ENCODE measurements around the gene MAGEE2.

DNA sequence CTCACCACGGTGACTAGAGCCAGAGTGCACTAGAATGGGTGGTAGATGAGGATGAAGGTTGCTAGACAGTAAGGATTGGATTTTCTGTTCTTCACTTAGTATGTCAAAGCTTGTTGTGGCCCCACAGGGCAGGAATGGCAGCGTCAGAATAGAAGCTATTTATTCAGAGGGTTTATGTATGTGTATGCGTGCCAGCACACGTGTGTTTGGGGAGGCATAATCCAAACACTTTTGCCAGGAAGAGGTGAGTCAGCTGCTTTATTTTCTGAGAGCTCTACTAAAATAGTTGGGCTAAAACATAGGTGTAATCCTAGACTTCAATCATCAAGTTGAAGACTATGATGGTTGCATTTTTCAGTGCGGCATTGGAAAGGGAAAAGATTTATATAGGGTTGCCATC, 1.2 kb upstream of the MAGEE2 start:
- TF ChIP-seq TAF1 (IDR thresholded peaks at IDR 0.05; ENCODE audit: borderline replicate concordance, insufficient read depth, low read length) (no peak), FOXP2 (optimal IDR thresholded peaks at IDR 0.05; ENCODE audit: borderline replicate concordance, extremely low read depth, extremely low read length, insufficient read depth) (no peak), POLR2AphosphoS5 (IDR thresholded peaks at IDR 0.05; ENCODE audit: low read depth, low read length) (no peak), SIN3A (IDR thresholded peaks at IDR 0.05; ENCODE audit: borderline replicate concordance, insufficient read depth, low read length) (no peak)
- TF ChIP-seq, protein P1, sequence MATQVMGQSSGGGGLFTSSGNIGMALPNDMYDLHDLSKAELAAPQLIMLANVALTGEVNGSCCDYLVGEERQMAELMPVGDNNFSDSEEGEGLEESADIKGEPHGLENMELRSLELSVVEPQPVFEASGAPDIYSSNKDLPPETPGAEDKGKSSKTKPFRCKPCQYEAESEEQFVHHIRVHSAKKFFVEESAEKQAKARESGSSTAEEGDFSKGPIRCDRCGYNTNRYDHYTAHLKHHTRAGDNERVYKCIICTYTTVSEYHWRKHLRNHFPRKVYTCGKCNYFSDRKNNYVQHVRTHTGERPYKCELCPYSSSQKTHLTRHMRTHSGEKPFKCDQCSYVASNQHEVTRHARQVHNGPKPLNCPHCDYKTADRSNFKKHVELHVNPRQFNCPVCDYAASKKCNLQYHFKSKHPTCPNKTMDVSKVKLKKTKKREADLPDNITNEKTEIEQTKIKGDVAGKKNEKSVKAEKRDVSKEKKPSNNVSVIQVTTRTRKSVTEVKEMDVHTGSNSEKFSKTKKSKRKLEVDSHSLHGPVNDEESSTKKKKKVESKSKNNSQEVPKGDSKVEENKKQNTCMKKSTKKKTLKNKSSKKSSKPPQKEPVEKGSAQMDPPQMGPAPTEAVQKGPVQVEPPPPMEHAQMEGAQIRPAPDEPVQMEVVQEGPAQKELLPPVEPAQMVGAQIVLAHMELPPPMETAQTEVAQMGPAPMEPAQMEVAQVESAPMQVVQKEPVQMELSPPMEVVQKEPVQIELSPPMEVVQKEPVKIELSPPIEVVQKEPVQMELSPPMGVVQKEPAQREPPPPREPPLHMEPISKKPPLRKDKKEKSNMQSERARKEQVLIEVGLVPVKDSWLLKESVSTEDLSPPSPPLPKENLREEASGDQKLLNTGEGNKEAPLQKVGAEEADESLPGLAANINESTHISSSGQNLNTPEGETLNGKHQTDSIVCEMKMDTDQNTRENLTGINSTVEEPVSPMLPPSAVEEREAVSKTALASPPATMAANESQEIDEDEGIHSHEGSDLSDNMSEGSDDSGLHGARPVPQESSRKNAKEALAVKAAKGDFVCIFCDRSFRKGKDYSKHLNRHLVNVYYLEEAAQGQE (IDR thresholded peaks at IDR 0.05; ENCODE audit: insufficient read depth in 1 of 2, low read depth in 2 of 2, low read length in 2 of 2): no peak
